Measurements from ENCODE around the gene EPN2. TPM values are rescaled to one million over a fixed set of nuclear protein-coding genes. Genes with fewer than 3 reads are reported as not detected.

Gene EPN2
- polyA plus RNA-seq, 3 donors, result 0.93 TPM; not detected in 2

GRCh38 chr17:19308398-19308797 lies 71.2 kb downstream of the EPN2 start:
- no peaks in the 10 kb centered on the region for H3K9me3 ChIP-seq (replicated peaks in 1 of 2; ENCODE audit: control insufficient read depth in 1 of 2, insufficient read depth in 1 of 2, low read length in 2 of 2)
- H3K79me2 ChIP-seq (ENCODE audit: insufficient read depth, low read length), result no peaks in the 10 kb centered on the region
- Mint-ChIP-seq H3K27me3 (ENCODE audit: low read depth in 3 of 3) (peaks cover 77 to 87% (median 84%) of the 10 kb centered on the region in 3 donors), H3K4me3 (peak overlapping the region in 1 of 2 donors; percentile 84), H3K4me1 (peaks cover 59% of the 10 kb centered on the region), H3K27ac (peak overlapping the region in 1 of 7 donors; percentile 21), H3K9me3 (peaks cover 0 to 19% (median 3%) of the 10 kb centered on the region in 7 donors), H3K36me3 (peaks cover 14 to 29% of the 10 kb centered on the region in 2 donors)
- H4K20me1 ChIP-seq (ENCODE audit: insufficient read depth, low read length), result peaks cover 24% of the 10 kb centered on the region
- no peak for DNase-seq
- peaks cover 52 to 53% of the 10 kb centered on the region in 2 donors for H3K4me1 ChIP-seq (ENCODE audit: control insufficient read depth in 1 of 2, insufficient read depth in 2 of 2, low read length in 2 of 2)
- H3K27me3 ChIP-seq (ENCODE audit: control insufficient read depth in 2 of 2, insufficient read depth in 2 of 2, low read length in 2 of 2), result peaks cover 42 to 69% of the 10 kb centered on the region in 2 donors
- no peak overlapping the region for H3K4me3 ChIP-seq (replicated peaks in 1 of 3; ENCODE audit: low read depth in 2 of 3, low read length in 3 of 3)
- intact Hi-C loops (cut with micrococcal nuclease), result no loop called here
- H3K27ac ChIP-seq (ENCODE audit: low read depth in 1 of 2, low read length in 2 of 2), result no peak overlapping the region
- H3K9ac ChIP-seq (ENCODE audit: insufficient read depth, low read length, poor library complexity, severe bottlenecking), result no peak overlapping the region
- H3K36me3 ChIP-seq (replicated peaks in 1 of 2; ENCODE audit: control insufficient read depth in 1 of 2, insufficient read depth in 2 of 2, low read length in 2 of 2), result no peaks in the 10 kb centered on the region
- no peak overlapping the region for H2AFZ ChIP-seq (ENCODE audit: insufficient read depth, low read depth, low read length, poor library complexity, severe bottlenecking)
- no peak overlapping the region for H3K4me2 ChIP-seq (replicated peaks; ENCODE audit: extremely low read depth, low read length, poor library complexity, severe bottlenecking)
- WGBS (ENCODE audit: insufficient coverage), result 98% methylated on average over 7 of the region's 8 CpGs
- no peak for TF ChIP-seq CTCF (IDR thresholded peaks at IDR 0.05)

GRCh38 chr17:19309701-19310100 lies 72.5 kb downstream of the EPN2 start:
- TF ChIP-seq CTCF (IDR thresholded peaks at IDR 0.05), result no peak

More at GRCh38 chr17:19309701-19310100, 72.5 kb downstream of the EPN2 start:
- 98% methylated on average over 4 of the region's 5 CpGs for WGBS (ENCODE audit: insufficient coverage)
- H3K36me3 Mint-ChIP-seq, result peaks cover 16 to 37% of the 10 kb centered on the region in 2 donors
- peaks cover 53% of the 10 kb centered on the region for H3K4me1 Mint-ChIP-seq
- H3K27me3 Mint-ChIP-seq (ENCODE audit: low read depth in 3 of 3), result peaks cover 86 to 93% (median 91%) of the 10 kb centered on the region in 3 donors
- Histone ChIP-seq H3K4me3 (replicated peaks in 1 of 3; ENCODE audit: low read depth in 2 of 3, low read length in 3 of 3) (no peak overlapping the region), H3K27ac (ENCODE audit: low read depth in 1 of 2, low read length in 2 of 2) (no peak overlapping the region), H3K79me2 (ENCODE audit: insufficient read depth, low read length) (no peaks in the 10 kb centered on the region), H3K27me3 (ENCODE audit: control insufficient read depth in 2 of 2, insufficient read depth in 2 of 2, low read length in 2 of 2) (peaks cover 46 to 82% of the 10 kb centered on the region in 2 donors), H4K20me1 (ENCODE audit: insufficient read depth, low read length) (peaks cover 19% of the 10 kb centered on the region), H2AFZ (ENCODE audit: insufficient read depth, low read depth, low read length, poor library complexity, severe bottlenecking) (no peak overlapping the region), H3K9ac (ENCODE audit: insufficient read depth, low read length, poor library complexity, severe bottlenecking) (no peak overlapping the region), H3K4me2 (replicated peaks; ENCODE audit: extremely low read depth, low read length, poor library complexity, severe bottlenecking) (no peak overlapping the region), H3K4me1 (ENCODE audit: control insufficient read depth in 1 of 2, insufficient read depth in 2 of 2, low read length in 2 of 2) (peaks cover 39 to 40% of the 10 kb centered on the region in 2 donors), H3K36me3 (replicated peaks in 1 of 2; ENCODE audit: control insufficient read depth in 1 of 2, insufficient read depth in 2 of 2, low read length in 2 of 2) (no peaks in the 10 kb centered on the region), H3K9me3 (replicated peaks in 1 of 2; ENCODE audit: control insufficient read depth in 1 of 2, insufficient read depth in 1 of 2, low read length in 2 of 2) (no peaks in the 10 kb centered on the region)
- DNase-seq, result no peak
- H3K4me3 Mint-ChIP-seq, result peak overlapping the region in 1 of 2 donors; percentile 84
- intact Hi-C loops (cut with micrococcal nuclease), result no loop called here
- H3K9me3 Mint-ChIP-seq, result peaks cover 0 to 19% (median 3%) of the 10 kb centered on the region in 7 donors
- peak overlapping the region in 1 of 7 donors; percentile 56 for H3K27ac Mint-ChIP-seq

Measured in CD14-positive monocyte (primary cell).